K562 (cell line): Measurements from ENCODE around the gene CPNE2. TPM values are rescaled to one million over a fixed set of nuclear protein-coding genes. Genes with fewer than 3 reads are reported as not detected.

Experiments
- ATAC-seq: fragments of 200-7000 bp; cut with Tn5 transposase; 3 replicates; pipeline ENCODE4 v1.9.1; 2020; ENCODE audit warnings: moderate library complexity
- BruUV-seq: library from RNA; stranded (reverse); fragments of 400-500 nt; replicated peaks from 2 replicates; lab custom pipeline; 2021; lab: Mats Ljungman, UMichigan
- CTCF ChIA-PET: fragments of 300-600 bp; formaldehyde crosslinking; extraction: SDS; loops from one replicate; lab custom pipeline; 2021; ENCODE audit warnings: low intra/inter-chr PET ratio; lab: Yijun Ruan, JAX
- POLR2A ChIA-PET: fragments of 300-600, 350-650 bp; sonication (Branson Sonifier 250); formaldehyde crosslinking; extraction: SDS; loops from one replicate; lab custom pipeline; 2021; ENCODE audit warnings: antibody characterized with exemption, inconsistent platforms; lab: Yijun Ruan, JAX
- DNase-seq, 4 experiments: peaks; one replicate each; pipeline versions ENCODE4 v3.0.0 to v3.0.0-alpha.2; 2011 to 2018; ENCODE audit warnings: low spot score in 3 of 4, mixed read lengths in 3 of 4; ENCODE audit errors: extremely low read depth in 1 of 4
- FAIRE-seq: peaks from 2 replicates; lab custom pipeline; 2011; peaks lifted over from hg19 to GRCh38; lab: Jason Lieb, UNC
- H2AFZ ChIP-seq: 2 replicates; pipeline ENCODE4 v1.6.0; 2011; ENCODE audit warnings: low read depth, low read length, control low read depth, inconsistent platforms
- H3K27ac ChIP-seq: fragments of 200-600 bp; 3 replicates; pipeline ENCODE4 v1.8.0; 2011; ENCODE audit warnings: low read depth, mild to moderate bottlenecking, control low read depth, inconsistent platforms, low read length, moderate library complexity, mixed read lengths; ENCODE audit errors: extremely low read depth
- H3K27me3 ChIP-seq, 2 experiments: fragments of 300-600 bp in 1 of 2; 2 replicates in 1 of 2; 3 replicates in 1 of 2; pipeline versions ENCODE4 v1.6.0 to v1.8.0; 2011; ENCODE audit warnings: inconsistent platforms in 2 of 2, low read length in 2 of 2, mild to moderate bottlenecking in 1 of 2, mixed read lengths in 1 of 2, moderate library complexity in 1 of 2; ENCODE audit not compliant: control insufficient read depth in 2 of 2, insufficient read depth in 2 of 2
- H3K36me3 ChIP-seq: fragments of 300-600 bp; 3 replicates; pipeline ENCODE4 v1.8.0; 2011; ENCODE audit warnings: mild to moderate bottlenecking, low read length, inconsistent platforms; ENCODE audit not compliant: control insufficient read depth, insufficient read depth
- H3K4me1 ChIP-seq, 2 experiments: fragments of 200-600 bp in 1 of 2; replicated peaks in 1 of 2; 2 replicates in 1 of 2; 3 replicates in 1 of 2; pipeline versions ENCODE4 v1.5.1 to v1.8.0; 2011; ENCODE audit warnings: inconsistent platforms in 2 of 2, low read length in 2 of 2, mild to moderate bottlenecking in 1 of 2, mixed read lengths in 1 of 2, moderate library complexity in 1 of 2; ENCODE audit not compliant: control insufficient read depth in 2 of 2, insufficient read depth in 2 of 2
- H3K4me2 ChIP-seq: 2 replicates; pipeline ENCODE4 v1.6.1; 2011; ENCODE audit warnings: low read length, control low read depth, inconsistent platforms, mixed read lengths; ENCODE audit not compliant: insufficient read depth
- H3K4me3 ChIP-seq: fragments of 200-600 bp; sonication (generic), shearing (Covaris generic); 2 replicates; pipeline ENCODE4 v1.5.1; 2016; ENCODE audit warnings: control low read depth, inconsistent platforms
- H3K79me2 ChIP-seq: fragments of 200-600 bp; 3 replicates; pipeline ENCODE4 v1.8.0; 2011; ENCODE audit warnings: low read length, inconsistent platforms; ENCODE audit not compliant: control insufficient read depth, insufficient read depth
- H3K9ac ChIP-seq, 2 experiments: 2 replicates each; pipeline versions ENCODE4 v1.6.0 to v1.6.1; 2011; ENCODE audit warnings: low read depth in 2 of 2, low read length in 2 of 2, control low read depth in 1 of 2, inconsistent platforms in 1 of 2, mild to moderate bottlenecking in 1 of 2, mixed read lengths in 1 of 2; ENCODE audit not compliant: insufficient read depth in 1 of 2
- H3K9me1 ChIP-seq: one replicate; pipeline ENCODE4 v1.6.0; 2011; ENCODE audit warnings: inconsistent platforms, mild to moderate bottlenecking, low read length, moderate library complexity; ENCODE audit not compliant: control insufficient read depth, insufficient read depth
- H3K9me3 ChIP-seq: replicated peaks from 2 replicates; pipeline ENCODE4 v1.5.1; 2011; ENCODE audit warnings: low read depth, low read length, inconsistent platforms; ENCODE audit not compliant: control insufficient read depth, insufficient read depth
- H4K20me1 ChIP-seq: replicated peaks from 2 replicates; pipeline ENCODE4 v1.6.1; 2011; ENCODE audit warnings: low read length, inconsistent platforms, mixed read lengths; ENCODE audit not compliant: control insufficient read depth, insufficient read depth
- ATF7 ChIP-seq: fragments of 450-650 bp; IDR thresholded peaks from 2 replicates; pipeline ENCODE4 v1.7.1; 2014; ENCODE audit warnings: mild to moderate bottlenecking, moderate library complexity
- CHCHD3 ChIP-seq: fragments of 250-450 bp; sonication (Bioruptor Pico); IDR thresholded peaks from 2 replicates; pipeline ENCODE4 v2.1.2; 2022; ENCODE audit warnings: mild to moderate bottlenecking
- CHD4 ChIP-seq: fragments of 200-600 bp; sonication (generic); IDR thresholded peaks from 3 replicates; pipeline ENCODE4 v1.6.1; 2012; ENCODE audit warnings: low read depth, mild to moderate bottlenecking, mixed read lengths, low read length, inconsistent platforms; ENCODE audit not compliant: insufficient read depth, insufficient replicate concordance, poor library complexity, severe bottlenecking
- EP300 ChIP-seq: IDR thresholded peaks from 2 replicates; pipeline ENCODE4 v1.6.1; 2012; ENCODE audit warnings: low read length, improper control_type of control experiment
- PTTG1 ChIP-seq: fragments of 450-650 bp; IDR thresholded peaks from 2 replicates; pipeline ENCODE4 v1.6.1; 2016; ENCODE audit warnings: low read depth, mild to moderate bottlenecking, missing genetic modification characterization, missing compliant biosample characterization
- RAD51 ChIP-seq: fragments of 450-650 bp; IDR thresholded peaks from 2 replicates; pipeline ENCODE4 v1.7.1; 2016; ENCODE audit warnings: low read depth, mild to moderate bottlenecking, borderline replicate concordance
- RNF219 ChIP-seq: fragments of 250-450 bp; sonication (Bioruptor Pico); IDR thresholded peaks from 2 replicates; pipeline ENCODE4 v1.5.0; 2022; ENCODE audit warnings: mild to moderate bottlenecking
- SREBF2 ChIP-seq: sonication (generic); formaldehyde crosslinking; IDR thresholded peaks from 2 replicates; pipeline ENCODE4 v1.4.0; 2020; ENCODE audit warnings: mild to moderate bottlenecking, missing genetic modification reagents
- STAT5B ChIP-seq: fragments of 250-450 bp; sonication (Bioruptor Pico); IDR thresholded peaks from 2 replicates; pipeline ENCODE4 v1.8.0; 2021; ENCODE audit warnings: mild to moderate bottlenecking, inconsistent platforms
- TSC22D4 ChIP-seq: fragments of 450-650 bp; IDR thresholded peaks from 2 replicates; pipeline ENCODE4 v1.6.1; 2016; ENCODE audit warnings: missing genetic modification characterization, missing biosample characterization, control low read depth
- ZNF655 ChIP-seq: fragments of 250-450 bp; sonication (Bioruptor Pico); IDR thresholded peaks from 2 replicates; pipeline ENCODE4 v1.5.0; 2021
- ZNF695 ChIP-seq: fragments of 450-650 bp; formaldehyde crosslinking; IDR thresholded peaks from 2 replicates; pipeline ENCODE4 v1.4.0; 2020; ENCODE audit warnings: mild to moderate bottlenecking, moderate library complexity
- ZNF696 ChIP-seq: fragments of 250-450 bp; sonication (Bioruptor Pico); conservative IDR thresholded peaks from 2 replicates; pipeline ENCODE4 v1.4.0; 2020; ENCODE audit warnings: mild to moderate bottlenecking, moderate library complexity
- ZSCAN32 ChIP-seq: fragments of 450-650 bp; formaldehyde crosslinking; IDR thresholded peaks from 2 replicates; pipeline ENCODE4 v1.4.0; 2020; ENCODE audit warnings: mild to moderate bottlenecking, moderate library complexity
- ZZZ3 ChIP-seq: fragments of 450-650 bp; IDR thresholded peaks from 2 replicates; pipeline ENCODE4 v1.6.1; 2016; ENCODE audit warnings: antibody characterized with exemption, mild to moderate bottlenecking, moderate library complexity
- WGBS: fragments of 100-300 bp; shearing (Covaris generic); methylation state at CpG from one replicate; pipeline ENCODE4 v1.1.6; 2016; ENCODE audit warnings: low coverage, mixed read lengths; ENCODE audit not compliant: insufficient coverage; ENCODE audit errors: missing lambda C conversion rate; 5-methylcytosine and 5-hydroxymethylcytosine counted together
- in situ Hi-C: fragments of 300-500 bp; cut with MboI; formaldehyde crosslinking; loops from 4 replicates; pipeline ENCODE4 v1.15.0; 2018; ENCODE audit warnings: inconsistent platforms, mixed read lengths
- intact Hi-C: fragments of 100-400 bp; cut with micrococcal nuclease; formaldehyde crosslinking; loops from 2 replicates; pipeline ENCODE4 v1.14.2; 2022
- polyA plus RNA-seq, 8 experiments: library from polyadenylated mRNA; depleted of rRNA in 4 of 8; stranded (reverse) in 5 of 8; unstranded in 3 of 8; fragments of >200 nt; fragmentation: Nextera tagmentation in 2 of 8; fragmentation: Illumina TruSeq in 1 of 8; extraction: Ambion mirVana in 2 of 8; extraction: Trizol in 1 of 8; gene quantifications; 2 replicates each; pipeline versions ENCODE4 v1.2.1 to v1.2.3, GENCODE V29; 2011 to 2014; ENCODE audit warnings: inconsistent platforms in 1 of 8, missing spikeins in 1 of 8
- total RNA-seq, 7 experiments: library from RNA; depleted of rRNA in 6 of 7; stranded (reverse); fragments of >200 nt in 6 of 7; fragmentation: Illumina TruSeq in 2 of 7; extraction: Trizol in 2 of 7; gene quantifications; 2 replicates each; pipeline versions ENCODE4 v1.2.1 to v1.2.3, GENCODE V29; 2011 to 2021; ENCODE audit warnings: low replicate concordance in 1 of 7

Gene CPNE2
- total and polyA plus RNA-seq, 9 of the 15 experiments (the other 6 are each of a cell fraction or from before 2014, with no cell fraction given) = 3.0 to 13.9 (median 8.6) TPM

GRCh38 chr16:57053206-57053605 lies 39.2 kb upstream of the CPNE2 start:
- WGBS = 0% methylated on average over 8 of the region's 9 CpGs
- no peak for ATAC-seq

More at GRCh38 chr16:57053206-57053605, 39.2 kb upstream of the CPNE2 start:
- H3K9ac ChIP-seq = no peak overlapping the region
- H3K9me1 ChIP-seq = no peaks in the 10 kb centered on the region
- no peaks in the 10 kb centered on the region for H3K9me3 ChIP-seq
- H3K79me2 ChIP-seq = no peaks in the 10 kb centered on the region
- H3K4me3 ChIP-seq = no peak overlapping the region
- ChIA-PET CTCF (no interaction called here), POLR2A (interaction anchor here (1.0 to 3.0 kb wide), 2 partner anchors 8 to 193 kb away, joined by 3 to 12 read pairs; partner anchors contain the start of gene ARL2BP)
- no peaks in the 10 kb centered on the region for H3K4me1 ChIP-seq
- no peak overlapping the region for H3K4me2 ChIP-seq
- no peak overlapping the region for H3K27ac ChIP-seq
- H2AFZ ChIP-seq = no peak overlapping the region
- no peak for TF ChIP-seq RNF219 (CRISPR knock-in tag)
- no peak for TF ChIP-seq STAT5B (CRISPR knock-in tag)
- TF ChIP-seq RAD51 = no peak
- TF ChIP-seq CHD4 = no peak
- no peak for TF ChIP-seq ZNF655
- no peak for TF ChIP-seq EP300
- no peak for TF ChIP-seq ATF7
- no peak for TF ChIP-seq ZSCAN32
- TF ChIP-seq TSC22D4 (tag) = no peak
- TF ChIP-seq CHCHD3 (CRISPR knock-in tag) = no peak
- TF ChIP-seq SREBF2 (CRISPR knock-in tag) = no peak
- TF ChIP-seq ZZZ3 = no peak
- no peak for TF ChIP-seq PTTG1 (tag)
- no peak for TF ChIP-seq ZNF695 (CRISPR knock-in tag)
- TF ChIP-seq ZNF696 = no peak
- intact Hi-C loops (no loop called here), in situ Hi-C loops (no loop called here)
- H4K20me1 ChIP-seq = no peaks in the 10 kb centered on the region
- BruUV-seq = no TSS peak
- no peak for DNase-seq
- peaks cover 49 to 52% of the 10 kb centered on the region in 2 experiments for H3K27me3 ChIP-seq
- no peak for FAIRE-seq
- no peaks in the 10 kb centered on the region for H3K36me3 ChIP-seq
